Activated CD4-positive, CD25-positive, alpha-beta regulatory T cell treated with anti-CD3 and anti-CD28 coated beads, Interleukin-2, amount 50 U/mL, for 72 hours (primary cell): ENCODE measurements around the gene SUN2.

Source experiments
- DNase-seq: peaks from one replicate; pipeline ENCODE4 v3.0.0; 2021

SUN2 gene

GRCh38 chr22:38694940-38695339 lies 60.9 kb downstream of the SUN2 start:
- no peak for DNase-seq

- no peak for DNase-seq
Observed at GRCh38 chr22:38694049-38694448, 61.7 kb downstream of the SUN2 start.

GRCh38 chr22:38689651-38690050 lies 66.1 kb downstream of the SUN2 start:
- no peak for DNase-seq

GRCh38 chr22:38685761-38686160 lies 70.0 kb downstream of the SUN2 start:
- no peak for DNase-seq

- no peak for DNase-seq
Observed at GRCh38 chr22:38684895-38685294, 70.9 kb downstream of the SUN2 start.
